NCI-H2196 (cell line): Measurements from ENCODE around the gene GATC.
A peak's percentile ranks its signal among the peaks of the same experiment; 100 is the strongest.

Experiments used
- DNase-seq: peaks from one replicate; lab custom pipeline; 2025; ENCODE audit not compliant: unreplicated experiment; lab: John Stamatoyannopoulos, UW

GATC gene, protein sequence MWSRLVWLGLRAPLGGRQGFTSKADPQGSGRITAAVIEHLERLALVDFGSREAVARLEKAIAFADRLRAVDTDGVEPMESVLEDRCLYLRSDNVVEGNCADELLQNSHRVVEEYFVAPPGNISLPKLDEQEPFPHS

DNA sequence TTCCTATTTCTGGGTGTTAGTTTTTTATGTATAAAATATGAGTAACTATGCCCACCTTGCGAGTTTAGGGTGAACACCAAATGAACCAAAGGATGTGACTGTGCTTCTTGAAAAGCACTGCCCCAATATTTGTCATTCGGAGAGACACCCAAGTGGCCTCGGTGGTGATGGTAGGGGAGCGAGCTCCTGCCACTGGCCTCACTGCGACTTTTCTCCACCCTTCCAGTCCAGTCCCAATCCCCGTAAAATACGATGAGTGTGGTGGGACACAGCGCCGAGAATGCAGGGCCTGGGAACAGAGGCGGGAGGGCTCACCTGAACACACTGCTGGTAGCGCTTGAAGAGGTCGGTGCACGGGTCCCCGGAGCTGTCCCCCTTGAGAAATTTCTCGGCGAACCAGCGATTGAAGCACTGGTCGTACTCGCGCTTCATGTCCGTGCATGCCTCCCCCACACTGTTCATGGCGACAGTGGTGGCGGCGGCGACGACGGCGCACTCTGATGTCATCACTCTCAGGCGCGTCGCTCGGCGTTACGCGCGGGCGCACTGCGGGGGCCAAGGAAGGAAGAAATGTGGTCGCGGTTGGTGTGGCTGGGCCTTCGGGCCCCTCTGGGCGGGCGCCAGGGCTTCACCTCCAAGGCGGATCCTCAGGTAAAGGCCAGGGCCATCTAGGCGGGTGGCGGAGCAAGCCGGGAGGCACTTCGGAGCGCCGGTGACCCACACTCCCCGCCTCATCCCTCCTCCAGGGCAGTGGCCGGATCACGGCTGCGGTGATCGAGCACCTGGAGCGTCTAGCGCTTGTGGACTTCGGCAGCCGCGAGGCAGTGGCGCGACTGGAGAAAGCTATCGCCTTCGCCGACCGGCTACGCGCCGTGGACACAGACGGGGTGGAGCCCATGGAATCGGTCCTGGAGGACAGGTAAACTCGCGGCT lies at the start of gene GATC, which contains the start of gene TRIAP1:
GATC (plus strand) TSS at position 534 of the 933 bp plus-strand sequence; CDS start at position 571, 37 bp downstream.
TRIAP1 (minus strand) TSS at position 474 of the 933 bp plus-strand sequence; CDS start at position 462, 12 bp downstream.
- DNase-seq, result peak; percentile 87

DNA sequence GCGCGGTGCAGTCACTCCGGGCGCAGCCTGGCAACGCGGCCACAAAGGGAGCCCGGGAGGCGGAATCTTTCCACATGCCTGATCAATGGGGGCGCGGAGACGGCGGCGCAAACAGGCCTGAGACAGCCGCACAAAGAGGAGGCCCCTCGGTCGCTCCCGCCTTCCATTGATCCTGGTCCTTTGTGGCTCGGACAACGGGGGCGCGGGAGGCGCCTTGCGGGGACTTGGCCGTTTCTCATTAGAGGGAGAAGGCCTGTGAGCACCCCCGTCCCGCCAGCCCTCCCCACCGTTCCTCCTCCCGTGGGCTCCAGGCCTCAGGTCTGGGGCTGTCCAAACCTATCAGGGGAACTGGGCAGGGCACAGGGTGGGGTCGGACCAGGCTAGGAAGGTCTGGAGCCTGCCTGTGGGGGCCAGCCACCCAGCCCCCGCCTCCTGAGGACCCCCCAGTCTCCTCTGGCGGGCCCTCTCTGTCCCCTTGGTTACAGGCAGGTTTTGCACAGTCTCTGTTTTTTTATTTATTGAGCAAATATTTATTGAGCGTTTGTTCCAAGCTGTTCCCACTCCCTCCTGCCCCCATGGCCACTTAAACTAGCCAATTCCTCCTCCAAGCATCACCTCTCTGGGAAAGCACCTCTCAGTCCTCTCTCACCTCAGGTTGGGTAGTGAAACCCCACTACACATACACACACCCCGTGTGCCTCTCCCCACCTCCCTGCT lies 48.3 kb upstream of the GATC start:
- DNase-seq, result no peak

DNA sequence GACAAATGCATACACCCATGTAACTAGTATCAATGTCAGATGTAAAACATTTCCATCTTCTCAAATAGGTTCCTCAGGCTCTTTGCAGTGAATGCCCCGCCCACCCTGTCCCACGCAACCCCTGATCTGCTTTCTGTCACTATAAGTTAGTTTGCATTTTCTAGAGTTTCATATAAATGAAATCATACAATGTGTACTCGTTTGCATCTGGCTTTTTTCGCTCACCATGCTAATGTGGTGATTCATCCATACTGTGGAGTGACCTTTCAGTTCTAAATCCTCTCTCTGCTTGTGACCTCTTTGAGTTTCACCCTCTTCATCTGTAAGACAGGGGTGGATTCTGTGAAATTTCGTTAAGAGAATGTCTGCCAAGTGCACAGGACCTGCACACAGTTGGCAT lies 46.7 kb upstream of the GATC start:
- DNase-seq, result no peak

DNA sequence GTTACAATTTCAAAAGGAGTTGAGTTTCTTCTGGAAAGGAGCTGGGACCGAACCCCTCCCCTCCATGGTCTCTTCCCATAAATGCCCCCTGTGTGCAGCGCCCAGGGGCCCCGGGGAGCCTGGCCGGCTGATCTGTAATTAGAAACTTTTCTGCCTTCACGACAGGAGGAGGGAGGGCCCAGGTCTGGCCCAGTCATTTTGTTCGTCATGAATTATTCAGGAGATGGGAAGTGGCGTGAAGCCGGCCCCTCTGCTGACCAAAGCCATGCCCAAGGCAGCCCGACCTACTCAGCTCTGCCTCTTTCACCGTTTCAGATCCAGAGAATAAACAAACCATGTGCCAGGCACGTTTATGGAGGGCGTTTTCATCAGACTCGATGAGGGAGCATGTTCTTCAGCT lies 44.0 kb upstream of the GATC start:
- DNase-seq, result no peak

DNA sequence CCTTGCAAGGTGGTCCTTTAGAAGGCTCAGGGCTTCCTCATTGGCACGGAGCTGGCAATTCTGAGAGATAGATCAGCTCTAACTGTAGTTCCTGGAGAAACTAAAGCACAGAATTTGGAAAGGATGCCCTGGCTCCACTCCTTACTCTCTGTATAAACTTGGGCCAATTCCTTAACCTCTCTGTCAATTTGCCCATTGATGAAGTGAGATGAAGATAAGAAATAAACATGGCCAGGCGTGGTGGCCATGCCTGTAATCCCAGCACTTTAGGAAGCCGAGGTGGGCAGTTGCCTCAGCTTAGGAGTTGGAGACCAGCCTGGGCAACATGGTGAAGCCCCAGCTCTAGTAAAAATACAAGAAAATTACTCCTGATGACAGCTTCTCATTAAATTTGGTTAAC lies 42.4 kb upstream of the GATC start:
- no peak for DNase-seq

DNA sequence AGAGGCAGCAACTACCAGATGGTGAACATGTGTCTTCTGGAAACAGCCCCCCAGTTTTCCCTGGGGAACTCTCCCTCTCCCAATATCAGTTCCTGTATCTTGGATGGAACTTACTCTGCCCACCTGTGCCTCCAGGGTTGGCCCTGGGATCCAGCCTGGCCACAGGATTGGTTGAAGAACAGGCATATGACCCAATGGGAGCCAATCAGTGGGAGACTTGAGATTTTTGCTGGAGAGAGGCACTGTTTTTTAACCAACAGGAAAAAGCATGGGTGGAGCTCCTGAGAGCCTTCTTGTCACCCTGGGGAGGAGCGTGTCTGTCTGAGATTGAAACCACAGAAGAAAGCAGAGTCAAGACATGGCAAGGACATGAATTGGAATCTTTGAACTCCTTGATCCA lies 42.0 kb upstream of the GATC start:
- DNase-seq, result no peak

DNA sequence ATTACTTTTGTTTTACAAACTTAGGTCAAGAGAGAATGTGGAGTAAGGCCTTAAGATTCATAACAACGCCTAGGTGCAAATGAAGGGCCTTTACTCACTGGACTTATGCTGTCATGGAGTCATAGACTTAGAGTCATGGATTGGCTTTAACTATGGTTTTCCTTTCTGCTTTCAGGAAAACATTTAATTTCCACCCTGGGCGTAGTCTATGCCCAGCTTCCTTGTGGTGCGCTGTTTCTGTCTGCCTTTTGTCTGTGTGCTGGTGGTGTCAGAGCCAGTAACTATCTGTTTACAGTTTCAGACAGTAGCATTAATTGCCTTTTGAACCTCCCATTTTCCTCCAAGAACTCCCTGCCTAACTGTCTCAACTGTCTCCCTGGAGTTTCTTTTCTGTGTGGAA lies 40.2 kb upstream of the GATC start:
- DNase-seq, result no peak

DNA sequence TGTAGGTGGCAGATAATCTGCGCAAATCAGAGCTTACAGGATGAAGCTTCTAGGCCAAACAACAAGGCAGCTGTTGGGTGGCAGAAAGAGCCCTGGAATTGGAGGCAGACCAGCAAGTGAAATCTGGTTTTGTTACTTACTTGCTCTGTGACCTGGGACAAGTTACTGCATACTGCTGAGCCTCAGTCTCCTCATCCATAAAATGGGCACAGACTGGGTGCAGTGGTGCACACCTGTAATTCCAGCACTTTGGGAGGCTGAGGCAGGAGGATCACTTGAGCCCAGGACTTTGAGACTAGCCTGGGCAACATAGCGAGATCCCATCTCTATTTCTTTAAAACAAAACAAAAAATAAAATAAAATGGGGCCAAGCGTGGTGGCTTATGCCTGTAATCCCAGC lies 39.7 kb upstream of the GATC start:
- no peak for DNase-seq

DNA sequence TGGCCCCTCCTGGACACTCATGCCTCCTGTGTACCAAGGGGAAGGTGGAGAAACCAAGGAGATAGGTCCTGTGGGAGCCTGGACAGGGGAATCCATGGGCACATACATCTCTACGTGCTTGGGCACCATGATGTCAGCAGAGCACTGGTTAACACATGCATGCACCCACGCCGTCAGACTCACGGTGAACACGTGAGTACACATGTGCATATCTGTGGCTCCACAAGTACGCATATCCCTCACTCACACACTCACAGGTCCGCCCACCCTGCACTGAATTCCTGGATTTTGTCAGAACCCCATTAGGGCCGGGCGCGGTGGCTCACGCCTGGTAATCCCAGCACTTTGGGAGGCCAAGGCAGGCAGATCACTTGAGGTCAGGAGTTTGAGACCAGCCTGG lies 37.5 kb upstream of the GATC start:
- no peak for DNase-seq

DNA sequence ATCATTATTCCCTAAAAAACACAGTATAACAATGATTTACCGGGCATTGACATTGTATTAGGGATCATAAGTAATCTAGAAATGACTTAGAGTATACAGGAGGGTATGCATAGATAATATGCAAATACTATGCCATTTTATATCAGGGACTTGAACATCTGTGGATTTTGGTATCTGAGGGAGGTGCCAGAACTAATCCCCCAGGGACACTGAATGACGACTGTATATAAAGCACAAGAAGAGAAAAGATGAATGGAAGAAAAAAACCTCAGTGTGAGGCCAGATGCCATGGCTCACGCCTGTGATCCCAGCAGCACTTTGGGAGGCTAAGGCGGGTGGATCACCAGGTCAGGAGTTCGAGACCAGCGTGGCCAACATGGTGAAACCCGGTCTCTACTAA lies 33.8 kb upstream of the GATC start:
- no peak for DNase-seq

DNA sequence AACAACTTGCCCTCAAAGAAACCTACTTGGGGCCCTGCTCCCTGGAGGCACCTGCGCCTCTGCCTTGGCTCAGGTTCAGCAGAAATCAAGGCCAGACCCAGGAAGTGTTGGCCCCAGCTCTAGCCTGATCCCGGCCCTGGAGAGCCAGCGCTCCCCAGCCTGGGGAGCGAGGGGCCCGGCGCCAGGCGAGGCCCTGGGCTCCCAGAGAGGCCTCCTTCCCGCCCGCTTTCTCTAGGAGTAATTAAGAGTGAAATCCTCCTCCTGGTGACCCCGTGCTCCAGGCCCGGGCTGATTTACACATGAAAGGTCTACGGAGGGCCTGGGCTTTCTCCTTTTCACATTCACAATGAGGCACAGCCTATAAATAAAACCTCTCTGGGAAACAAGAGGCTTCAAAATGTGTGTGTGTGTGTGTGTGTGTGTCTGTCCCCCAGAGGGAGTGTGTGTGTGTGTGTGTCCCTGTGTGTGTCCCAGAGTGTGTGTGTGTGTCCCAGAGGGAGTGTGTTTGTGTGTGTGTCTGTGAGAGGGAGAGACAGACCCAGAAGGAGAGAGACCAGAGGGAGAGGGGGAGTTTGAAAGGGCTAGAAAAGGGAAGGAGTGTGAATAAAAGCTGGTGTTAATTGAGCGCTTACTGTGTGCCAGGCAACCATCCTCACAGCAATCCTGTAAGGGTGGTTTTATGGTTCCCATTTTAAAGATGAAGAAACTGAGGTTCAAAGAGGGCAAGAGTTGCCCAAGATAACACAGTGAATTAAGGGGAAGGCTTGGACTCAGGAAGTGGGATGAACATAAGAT lies 32.1 kb upstream of the GATC start:
- DNase-seq, result peak; percentile 29

DNA sequence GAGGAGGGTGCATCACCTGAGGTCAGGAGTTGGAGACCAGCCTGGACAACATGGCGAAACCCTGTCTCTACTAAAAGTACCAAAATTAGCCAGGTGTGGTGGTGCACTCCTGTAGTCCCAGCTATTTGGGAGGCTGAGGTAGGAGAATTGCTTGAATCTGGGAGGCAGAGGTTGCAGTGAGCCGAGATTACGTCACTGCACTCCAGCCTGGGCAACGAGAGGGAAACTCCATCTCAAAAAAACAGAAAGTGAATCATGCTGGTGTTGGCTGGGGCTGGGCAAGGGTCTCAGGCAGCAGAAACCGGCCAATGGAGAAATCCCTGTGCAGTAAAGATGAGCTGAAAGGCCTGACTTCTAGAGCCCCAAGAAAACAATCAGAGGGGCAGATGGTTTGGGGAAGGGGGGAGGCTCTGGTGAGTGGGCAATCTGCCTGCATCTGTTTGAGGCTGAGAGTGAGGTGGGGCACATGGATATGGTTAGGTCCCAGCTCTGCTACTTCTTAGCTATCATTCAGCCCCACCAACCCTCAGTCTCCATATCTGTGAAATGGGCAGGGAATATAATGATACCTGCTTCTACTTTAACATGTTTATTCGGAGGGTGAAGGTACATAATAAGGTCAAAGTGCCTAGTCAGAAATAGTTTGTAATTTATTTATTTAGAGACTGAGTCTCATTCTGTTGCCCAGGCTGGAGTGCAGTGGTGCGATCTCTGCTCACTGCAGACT lies 29.6 kb upstream of the GATC start:
- no peak for DNase-seq

DNA sequence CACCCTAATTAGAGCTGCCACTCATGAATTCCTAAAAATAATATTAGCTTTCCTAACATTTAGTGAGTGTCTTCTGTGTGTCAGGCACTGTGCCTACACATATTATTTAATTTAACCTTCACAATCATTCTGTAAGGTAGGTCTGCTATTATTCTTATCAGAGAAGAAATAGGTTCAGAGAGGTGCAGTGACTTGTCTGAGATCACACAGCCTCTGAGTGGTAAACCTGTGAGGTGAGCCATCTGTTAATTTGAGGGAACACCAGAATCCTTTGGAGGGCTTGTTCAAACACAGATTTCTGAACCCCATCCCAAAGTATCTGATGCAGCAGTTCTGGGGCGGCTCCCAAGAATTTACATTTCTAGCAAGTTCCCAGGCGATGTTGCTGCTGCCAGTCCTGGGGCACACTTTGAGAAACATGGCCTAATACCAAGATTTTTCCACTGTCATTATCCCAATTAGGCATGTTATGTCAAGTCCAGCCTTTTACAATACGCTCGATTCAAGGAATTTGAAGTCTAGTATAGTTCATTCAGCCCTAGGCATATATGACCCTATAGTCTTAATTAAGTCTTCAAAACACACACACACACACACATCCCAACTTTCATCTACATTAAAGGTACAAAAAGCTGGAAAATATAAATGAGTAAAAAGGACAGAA lies 28.2 kb upstream of the GATC start:
- no peak for DNase-seq

DNA sequence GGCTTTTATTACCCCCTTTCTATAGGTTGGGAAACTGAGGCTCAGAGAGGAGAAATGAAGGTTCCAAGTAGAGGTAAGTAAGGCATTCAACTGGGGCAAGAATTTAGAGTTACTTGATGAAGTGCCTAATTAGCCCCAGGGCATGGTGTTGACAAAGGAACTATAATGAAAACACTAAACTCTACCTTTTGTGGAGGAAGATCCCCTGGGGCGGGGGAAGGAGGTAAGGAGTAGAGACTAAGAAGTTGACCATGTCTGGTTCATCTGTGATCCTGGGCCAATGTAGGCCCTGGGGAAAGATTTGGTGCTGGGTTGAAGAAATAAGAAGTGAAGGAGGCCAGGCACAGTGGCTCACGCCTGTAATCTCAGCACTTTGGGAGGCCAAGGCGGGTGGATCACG lies 24.5 kb upstream of the GATC start:
- no peak for DNase-seq

DNA sequence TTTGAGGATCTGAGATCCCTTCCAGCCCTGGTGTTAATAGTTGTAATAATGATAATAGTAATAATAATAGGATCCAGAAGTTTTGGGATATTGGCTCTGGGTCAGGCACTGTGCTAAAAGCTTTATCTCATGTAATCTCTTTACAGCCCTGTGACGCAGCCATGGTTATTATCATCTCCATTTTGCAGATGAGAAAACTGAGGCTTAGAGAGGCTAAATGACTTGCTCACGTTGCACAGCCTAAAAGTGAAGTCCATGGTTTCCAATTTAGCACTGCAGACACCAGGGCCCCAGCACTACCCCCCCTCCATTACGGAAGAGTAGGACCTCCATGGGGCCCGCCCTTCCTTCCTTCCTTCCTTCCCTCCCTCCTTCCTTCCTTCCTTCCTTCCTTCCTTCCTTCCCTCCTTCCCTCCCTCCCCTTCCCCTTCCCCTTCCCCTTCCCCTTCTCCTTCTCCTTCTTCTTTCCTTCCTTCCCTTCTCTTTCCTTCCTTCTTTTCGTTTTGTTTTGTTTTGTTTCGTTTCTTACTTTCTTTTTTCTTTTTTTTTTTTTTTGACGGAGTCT lies 23.3 kb upstream of the GATC start:
- no peak for DNase-seq

DNA sequence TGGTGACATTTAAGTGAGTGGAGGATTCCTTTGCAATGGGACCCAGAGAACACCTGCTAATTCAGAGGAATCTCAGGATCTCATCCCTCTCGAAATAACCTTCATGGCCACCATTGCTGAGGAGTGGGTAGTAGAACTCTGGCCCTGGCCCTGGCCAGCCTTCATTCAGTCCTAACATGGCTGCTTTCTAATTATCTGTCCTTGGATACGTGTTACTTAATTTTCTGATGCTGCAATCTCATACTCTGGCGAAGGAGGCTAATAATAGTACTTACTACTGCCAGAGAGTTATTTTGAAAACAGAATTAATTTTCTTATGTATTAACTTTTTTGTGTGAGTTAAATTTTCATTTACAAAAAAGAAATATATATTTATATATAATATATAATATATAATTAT lies 20.4 kb upstream of the GATC start:
- DNase-seq, result no peak

DNA sequence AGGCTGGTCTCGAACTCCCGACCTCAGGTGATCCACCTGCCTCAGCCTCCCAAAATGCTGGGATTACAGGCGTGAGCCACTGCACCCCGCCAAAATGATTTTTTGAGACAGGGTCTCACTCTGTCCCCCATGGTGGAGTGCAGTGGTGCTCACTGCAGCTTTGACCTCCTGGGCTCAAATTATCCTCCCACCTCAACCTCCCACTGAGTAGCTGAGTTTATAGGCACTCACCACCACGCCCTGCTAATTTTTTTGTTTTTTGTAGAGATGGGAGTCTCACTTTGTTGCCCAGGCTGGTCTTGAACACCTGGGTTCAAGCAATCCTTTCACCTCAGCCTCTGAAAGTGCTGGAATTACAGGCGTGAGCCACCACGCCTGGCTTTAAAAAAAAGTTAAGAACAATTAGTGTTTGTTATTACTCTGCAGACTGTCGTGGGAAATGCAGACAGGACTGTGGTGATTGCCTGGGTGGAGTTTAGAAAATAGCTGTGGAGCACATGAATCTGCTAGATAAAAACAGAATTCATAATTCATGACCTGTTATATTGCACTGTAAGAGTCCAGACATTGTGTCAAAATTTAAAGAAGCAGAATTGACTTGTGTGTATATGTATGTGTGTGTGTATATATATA lies 17.5 kb upstream of the GATC start:
- DNase-seq, result no peak

DNA sequence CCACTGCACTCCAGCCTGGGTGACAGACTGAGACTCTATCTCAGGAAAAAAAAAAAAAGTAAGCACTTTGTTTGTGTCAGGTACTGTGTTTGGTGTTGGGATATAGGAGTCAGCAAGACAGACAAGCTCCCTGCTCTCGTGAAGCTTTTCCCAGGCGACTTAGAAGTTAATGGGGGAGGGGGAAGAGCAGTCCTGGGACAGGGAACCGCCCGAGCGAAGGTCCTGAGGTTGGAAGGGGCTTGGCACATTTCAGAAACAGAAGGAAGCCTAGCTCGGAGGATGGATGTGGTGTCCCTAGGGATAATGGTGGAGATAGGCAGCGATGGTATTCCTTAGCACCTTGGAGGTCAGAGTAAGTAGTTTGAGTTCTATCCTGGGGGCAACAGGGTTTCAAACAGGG lies 16.9 kb upstream of the GATC start:
- DNase-seq, result no peak
